ENCODE measurements around the gene FZD1.

GRCh38 chr7:91320366-91321078 lies 56.3 kb downstream of the FZD1 start:
- TF ChIP-seq NFIC (IDR thresholded peaks at IDR 0.05) (no peak), RAD21 (IDR thresholded peaks at IDR 0.05; ENCODE audit: low read depth) (no peak), REST (IDR thresholded peaks at IDR 0.05; ENCODE audit: low read depth) (no peak), TCF12 (IDR thresholded peaks at IDR 0.05; ENCODE audit: low read depth) (no peak), EP300 (IDR thresholded peaks at IDR 0.05; ENCODE audit: borderline replicate concordance) (no peak), CEBPB (IDR thresholded peaks at IDR 0.05) (no peak), EGR1 (IDR thresholded peaks at IDR 0.05) (no peak), TEAD4 (IDR thresholded peaks at IDR 0.05) (no peak), YY1 (IDR thresholded peaks at IDR 0.05; ENCODE audit: low read depth) (no peak), MAX (IDR thresholded peaks at IDR 0.05) (no peak), ZBTB7A (IDR thresholded peaks at IDR 0.05; ENCODE audit: low read depth) (no peak)
